Measurements from ENCODE around the gene STARD5.

Gene STARD5

DNA sequence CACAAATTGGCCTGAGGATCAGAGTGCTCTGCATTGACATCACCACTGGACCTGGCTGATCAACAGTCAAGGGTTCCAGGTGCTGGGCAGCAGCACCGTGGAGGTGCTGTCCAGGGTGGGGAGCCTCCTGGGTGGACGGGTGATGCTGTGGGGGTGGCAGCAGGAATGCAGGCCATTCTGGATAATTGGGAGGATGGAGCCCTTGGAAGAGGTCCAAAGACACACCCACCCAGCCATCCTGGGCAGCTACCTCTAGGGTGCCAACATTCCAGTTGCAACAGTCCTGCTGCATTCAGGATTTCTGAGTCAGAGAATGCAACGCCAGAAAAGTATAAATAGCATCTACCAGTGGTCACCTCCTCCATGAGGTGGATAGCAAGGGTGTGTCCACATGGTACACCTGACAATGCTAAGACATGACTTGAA lies 26.8 kb downstream of the STARD5 start:
- Mint-ChIP-seq H3K4me3 (no peak overlapping the region), H3K4me1 (peaks cover 22% of the 10 kb centered on the region), H3K9me3 (no peaks in the 10 kb centered on the region), H3K27me3 (ENCODE audit: low read depth, poor library complexity) (peaks cover 20% of the 10 kb centered on the region), H3K27ac (no peak overlapping the region), H3K36me3 (ENCODE audit: low read depth) (no peaks in the 10 kb centered on the region)
- TF ChIP-seq, protein P1, sequence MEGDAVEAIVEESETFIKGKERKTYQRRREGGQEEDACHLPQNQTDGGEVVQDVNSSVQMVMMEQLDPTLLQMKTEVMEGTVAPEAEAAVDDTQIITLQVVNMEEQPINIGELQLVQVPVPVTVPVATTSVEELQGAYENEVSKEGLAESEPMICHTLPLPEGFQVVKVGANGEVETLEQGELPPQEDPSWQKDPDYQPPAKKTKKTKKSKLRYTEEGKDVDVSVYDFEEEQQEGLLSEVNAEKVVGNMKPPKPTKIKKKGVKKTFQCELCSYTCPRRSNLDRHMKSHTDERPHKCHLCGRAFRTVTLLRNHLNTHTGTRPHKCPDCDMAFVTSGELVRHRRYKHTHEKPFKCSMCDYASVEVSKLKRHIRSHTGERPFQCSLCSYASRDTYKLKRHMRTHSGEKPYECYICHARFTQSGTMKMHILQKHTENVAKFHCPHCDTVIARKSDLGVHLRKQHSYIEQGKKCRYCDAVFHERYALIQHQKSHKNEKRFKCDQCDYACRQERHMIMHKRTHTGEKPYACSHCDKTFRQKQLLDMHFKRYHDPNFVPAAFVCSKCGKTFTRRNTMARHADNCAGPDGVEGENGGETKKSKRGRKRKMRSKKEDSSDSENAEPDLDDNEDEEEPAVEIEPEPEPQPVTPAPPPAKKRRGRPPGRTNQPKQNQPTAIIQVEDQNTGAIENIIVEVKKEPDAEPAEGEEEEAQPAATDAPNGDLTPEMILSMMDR (IDR thresholded peaks at IDR 0.05) = no peak
- DNase-seq = no peak

DNA sequence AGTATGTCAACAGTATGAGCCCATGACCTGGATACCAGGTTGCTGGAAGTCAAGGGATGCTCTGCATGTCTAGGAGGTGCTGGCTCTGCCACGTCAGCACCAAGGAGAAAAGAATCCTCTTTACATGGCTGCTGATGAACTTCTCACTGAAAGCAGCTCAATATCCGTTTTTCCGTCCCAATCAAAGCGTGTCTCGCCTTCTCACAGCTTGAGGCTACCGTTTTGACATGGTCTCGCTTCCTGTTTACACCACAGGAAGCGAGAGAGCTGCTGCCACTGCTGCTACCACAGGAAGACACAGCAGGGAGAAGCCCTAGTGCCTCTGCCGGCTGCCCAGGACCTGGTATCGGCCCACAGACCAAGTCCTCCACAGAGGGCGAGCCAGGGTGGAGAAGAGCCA lies 27.3 kb downstream of the STARD5 start:
- TF ChIP-seq, protein P1 (IDR thresholded peaks at IDR 0.05) = no peak
- DNase-seq = no peak
- Mint-ChIP-seq H3K36me3 (ENCODE audit: low read depth) (no peaks in the 10 kb centered on the region), H3K27ac (no peak overlapping the region), H3K9me3 (no peaks in the 10 kb centered on the region), H3K4me3 (no peak overlapping the region), H3K27me3 (ENCODE audit: low read depth, poor library complexity) (peaks cover 20% of the 10 kb centered on the region), H3K4me1 (peaks cover 17% of the 10 kb centered on the region)

GRCh38 chr15:81296186-81296585 lies 27.8 kb downstream of the STARD5 start:
- H3K27ac Mint-ChIP-seq = no peak overlapping the region

GRCh38 chr15:81295486-81296121 lies 28.3 kb downstream of the STARD5 start:
- no peak overlapping the region for H3K4me3 Mint-ChIP-seq
- no peak overlapping the region for H3K27ac Mint-ChIP-seq
- no peaks in the 10 kb centered on the region for H3K9me3 Mint-ChIP-seq
- TF ChIP-seq, protein P1 (IDR thresholded peaks at IDR 0.05) = no peak
- DNase-seq = no peak
- peaks cover 17% of the 10 kb centered on the region for H3K4me1 Mint-ChIP-seq
- peaks cover 16% of the 10 kb centered on the region for H3K27me3 Mint-ChIP-seq (ENCODE audit: low read depth, poor library complexity)
- H3K36me3 Mint-ChIP-seq (ENCODE audit: low read depth) = no peaks in the 10 kb centered on the region

More at GRCh38 chr15:81296186-81296585, 27.8 kb downstream of the STARD5 start:
- Mint-ChIP-seq H3K4me3 (no peak overlapping the region), H3K9me3 (no peaks in the 10 kb centered on the region), H3K27me3 (ENCODE audit: low read depth, poor library complexity) (peaks cover 19% of the 10 kb centered on the region), H3K4me1 (peaks cover 17% of the 10 kb centered on the region), H3K36me3 (ENCODE audit: low read depth) (no peaks in the 10 kb centered on the region)
- TF ChIP-seq, protein P1 (IDR thresholded peaks at IDR 0.05) = no peak
- DNase-seq = no peak

- TF ChIP-seq, protein P1 (IDR thresholded peaks at IDR 0.05) = no peak
- peaks cover 16% of the 10 kb centered on the region for H3K27me3 Mint-ChIP-seq (ENCODE audit: low read depth, poor library complexity)
- peaks cover 17% of the 10 kb centered on the region for H3K4me1 Mint-ChIP-seq
- no peak overlapping the region for H3K4me3 Mint-ChIP-seq
- H3K9me3 Mint-ChIP-seq = no peaks in the 10 kb centered on the region
- DNase-seq = no peak
- H3K27ac Mint-ChIP-seq = no peak overlapping the region
- no peaks in the 10 kb centered on the region for H3K36me3 Mint-ChIP-seq (ENCODE audit: low read depth)
Measured at GRCh38 chr15:81294516-81294880, 29.4 kb downstream of the STARD5 start.

All from nephron progenitor cell (in vitro differentiated cells).